HG02763 (cell line): ENCODE results near the gene BRWD1.
"Not testable (repeated sequence)": the region's sequence is repeated elsewhere in the genome, so short reads cannot be mapped to it uniquely, and the experiment has no call there.

Source experiments
- ATAC-seq: cut with Tn5 transposase; IDR thresholded peaks from one replicate; pipeline ENCODE4 v1.9.1; 2021; ENCODE audit warnings: mild to moderate bottlenecking, moderate library complexity; ENCODE audit not compliant: unreplicated experiment

The BRWD1 gene

GRCh38 chr21:39176271-39176709 lies 137.1 kb downstream of the BRWD1 start:
- no peak for ATAC-seq

- ATAC-seq = no peak
Measured at GRCh38 chr21:39175665-39176064, 137.8 kb downstream of the BRWD1 start.

GRCh38 chr21:39175154-39175553 lies 138.3 kb downstream of the BRWD1 start:
- ATAC-seq = no peak

- no peak for ATAC-seq
Measured at GRCh38 chr21:39173716-39174680, 139.4 kb downstream of the BRWD1 start.

- no peak for ATAC-seq
Measured at GRCh38 chr21:39169906-39170305, 143.5 kb downstream of the BRWD1 start.

GRCh38 chr21:39168800-39169199 lies 144.6 kb downstream of the BRWD1 start:
- ATAC-seq = no peak

GRCh38 chr21:39164523-39164922 lies 148.9 kb downstream of the BRWD1 start:
- ATAC-seq = no peak

- ATAC-seq = no peak
Measured at GRCh38 chr21:39161064-39161463, 152.4 kb downstream of the BRWD1 start.

- ATAC-seq = no peak
Measured at GRCh38 chr21:39159342-39160063, 153.9 kb downstream of the BRWD1 start.

GRCh38 chr21:39157241-39157640 lies 156.2 kb downstream of the BRWD1 start:
- ATAC-seq = not testable (repeated sequence)

GRCh38 chr21:39156024-39156423 lies 157.4 kb downstream of the BRWD1 start:
- no peak for ATAC-seq

- ATAC-seq = no peak
Measured at GRCh38 chr21:39155578-39155977, 157.9 kb downstream of the BRWD1 start.

GRCh38 chr21:39153842-39154241 lies 159.6 kb downstream of the BRWD1 start:
- ATAC-seq = no peak

- ATAC-seq = no peak
Measured at GRCh38 chr21:39153373-39153772, 160.1 kb downstream of the BRWD1 start.

- no peak for ATAC-seq
Measured at GRCh38 chr21:39152271-39152670, 161.2 kb downstream of the BRWD1 start.

- ATAC-seq = no peak
Measured at GRCh38 chr21:39150877-39151276, 162.6 kb downstream of the BRWD1 start.

GRCh38 chr21:39150316-39150715 lies 163.1 kb downstream of the BRWD1 start:
- no peak for ATAC-seq

GRCh38 chr21:39149882-39150281 lies 163.6 kb downstream of the BRWD1 start:
- no peak for ATAC-seq

GRCh38 chr21:39148975-39149374 lies 164.5 kb downstream of the BRWD1 start:
- ATAC-seq = no peak

- ATAC-seq = no peak
Measured at GRCh38 chr21:39144191-39144590, 169.2 kb downstream of the BRWD1 start.

- no peak for ATAC-seq
Measured at GRCh38 chr21:39142972-39143371, 170.5 kb downstream of the BRWD1 start.

GRCh38 chr21:39141502-39141901 lies 171.9 kb downstream of the BRWD1 start:
- ATAC-seq = no peak
